Activated CD4-positive, alpha-beta T cell treated with anti-CD3 and anti-CD28 coated beads, Interleukin-2, amount 50 U/mL, for 1 hour (primary cell): ENCODE results near the gene HIKESHI.

ENCODE experiments used
- DNase-seq: peaks from one replicate; pipeline ENCODE4 v3.0.0-alpha.2; 2020

The HIKESHI gene

DNA sequence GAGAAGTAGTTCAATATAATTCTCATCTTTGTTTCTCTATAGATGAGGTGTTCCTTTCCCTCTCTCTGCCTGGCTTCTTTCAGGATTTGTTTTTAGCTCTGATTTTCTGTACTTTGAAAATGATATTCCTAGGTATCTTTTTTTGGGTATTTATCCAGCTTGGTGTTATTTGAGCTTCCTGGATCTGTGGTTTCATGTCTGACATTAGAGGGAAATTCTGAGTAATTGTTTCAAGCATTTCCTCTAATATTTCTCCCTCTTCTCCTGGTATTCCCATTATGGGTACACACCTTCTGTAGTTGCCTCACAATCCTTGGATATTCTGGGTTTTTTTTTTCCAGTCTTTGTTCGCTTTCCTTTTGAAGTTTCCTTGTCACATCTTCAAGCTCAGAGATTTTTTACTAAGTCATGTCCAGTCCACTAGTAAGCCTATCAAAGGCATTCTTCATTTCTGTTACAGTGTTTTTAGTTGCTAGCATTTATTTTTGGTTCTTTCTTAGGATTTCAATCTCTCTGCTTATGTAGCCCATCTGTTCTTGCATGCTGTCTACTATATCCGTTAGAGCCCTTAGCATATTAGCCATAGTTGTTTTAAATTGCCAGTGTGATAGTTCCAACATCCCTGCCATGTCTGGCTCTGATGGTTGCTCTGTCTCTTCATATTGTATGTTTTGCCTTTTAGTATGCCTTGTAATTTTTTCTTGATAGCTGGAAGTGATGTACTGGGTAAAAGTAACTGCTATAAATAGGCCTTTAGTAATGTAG, 78.4 kb downstream of the HIKESHI start:
- no peak for DNase-seq

- no peak for DNase-seq
These were observed 81.3 kb downstream of the HIKESHI start for GRCh38 chr11:86383041-86383955.

DNA sequence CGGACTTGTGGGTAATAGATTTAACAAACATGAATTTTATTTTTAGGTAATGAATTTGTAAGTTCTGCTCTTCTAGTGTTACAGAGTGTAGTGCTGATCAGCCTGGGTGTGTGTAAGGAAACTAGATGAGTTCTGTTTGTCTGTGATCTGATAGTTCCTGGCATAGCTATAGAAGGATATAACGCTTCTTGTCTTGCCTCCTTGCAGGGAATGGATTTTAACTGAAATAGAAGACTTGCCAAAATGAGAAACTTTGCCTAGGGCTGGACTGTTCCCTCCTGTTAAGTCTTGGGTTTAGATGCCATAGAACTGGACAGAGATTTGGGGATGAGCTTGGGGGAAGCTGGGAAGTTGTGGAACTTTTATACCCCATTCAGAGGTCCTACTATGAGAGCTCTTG, 84.2 kb downstream of the HIKESHI start:
- no peak for DNase-seq

DNA sequence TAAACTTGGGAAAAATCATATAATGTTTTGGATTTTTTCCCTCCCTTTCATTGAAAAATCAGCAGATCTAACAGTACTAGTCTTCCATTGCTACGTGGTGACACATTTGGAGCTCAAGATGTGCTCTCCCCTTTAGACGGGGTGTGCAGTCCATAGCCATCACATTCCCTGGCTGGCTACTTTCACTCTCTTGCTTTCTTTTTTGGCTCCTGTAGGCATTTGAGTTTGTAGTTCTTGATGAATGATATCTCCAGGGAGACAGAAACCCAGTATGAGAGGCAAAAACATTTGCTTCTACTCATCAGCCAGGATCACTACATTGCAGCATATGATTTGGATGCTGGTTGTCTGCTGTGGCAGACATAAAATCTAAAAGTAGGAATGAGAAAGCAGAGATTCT, 84.7 kb downstream of the HIKESHI start:
- DNase-seq: no peak

GRCh38 chr11:86388198-86388597, 86.2 kb downstream of the HIKESHI start:
- no peak for DNase-seq

DNA sequence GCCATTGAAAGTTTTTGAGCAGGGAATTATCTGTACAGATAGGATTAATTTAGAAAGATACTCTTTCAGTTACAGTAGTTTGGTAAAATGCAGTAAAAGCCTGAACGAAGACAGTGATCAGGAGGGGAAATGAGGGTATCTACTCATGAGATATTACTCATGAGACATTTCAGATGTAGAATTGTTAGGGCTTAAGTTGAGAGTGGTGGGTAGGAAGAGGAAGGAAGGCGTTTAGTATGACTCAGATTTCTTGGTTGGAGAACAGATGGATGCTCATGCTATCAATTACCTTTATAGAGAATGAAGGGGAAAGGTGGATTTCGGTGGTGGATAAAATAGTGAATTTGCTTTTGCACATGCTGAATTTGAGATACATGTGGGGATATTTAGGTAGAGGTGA, 88.4 kb downstream of the HIKESHI start:
- DNase-seq: no peak

DNA sequence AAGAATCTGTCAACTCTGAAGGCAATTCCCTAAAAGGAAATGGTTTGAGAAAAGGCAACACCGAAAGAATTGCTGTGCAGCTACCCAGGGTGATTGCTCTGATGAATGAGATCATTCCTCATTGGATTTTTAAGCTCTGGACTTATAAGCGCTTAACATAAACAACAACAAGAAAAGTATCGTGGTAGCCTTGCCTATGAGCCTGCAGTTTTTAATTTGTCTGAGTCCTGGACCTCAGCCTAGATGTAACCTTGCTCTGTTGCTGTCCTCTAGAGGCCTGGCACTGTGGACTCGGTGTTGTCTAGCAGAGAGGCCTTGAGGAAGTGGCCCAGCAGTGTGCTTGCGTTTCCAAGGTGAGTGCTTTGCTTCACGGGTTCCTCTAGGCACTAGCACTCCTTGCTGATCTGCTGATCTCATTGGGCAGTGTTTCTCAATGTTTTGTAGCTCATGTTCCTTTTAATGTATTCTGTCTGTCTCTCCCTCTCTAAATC, 93.1 kb downstream of the HIKESHI start:
- no peak for DNase-seq
